Measurements from ENCODE around the gene METTL25B.

The METTL25B gene

GRCh38 chr1:156740237-156740740 is 12.0 kb downstream of the METTL25B start:
- TF ChIP-seq CTCF (IDR thresholded peaks at IDR 0.05; ENCODE audit: insufficient read depth, low read depth, low read length, missing control alignments): no peak
- H3K4me3 ChIP-seq (ENCODE audit: low read length): peak overlapping the region; percentile 86
- DNase-seq (ENCODE audit: low read depth): no peak

GRCh38 chr1:156740741-156741480 is 12.6 kb downstream of the METTL25B start, which contains the start of gene MRPL24:
MRPL24 (minus strand) TSS chr1:156741088; CDS start chr1:156738704, 2,384 bp downstream.
- H3K4me3 ChIP-seq (ENCODE audit: low read length): peak within 1 kb of the TSS; percentile 86
- DNase-seq (ENCODE audit: low read depth): peak; percentile 100
- TF ChIP-seq CTCF (IDR thresholded peaks at IDR 0.05; ENCODE audit: insufficient read depth, low read depth, low read length, missing control alignments): no peak

- H3K4me3 ChIP-seq (ENCODE audit: low read length): peak overlapping the region; percentile 34
- no peak for TF ChIP-seq CTCF (IDR thresholded peaks at IDR 0.05; ENCODE audit: insufficient read depth, low read depth, low read length, missing control alignments)
Observed at GRCh38 chr1:156741481-156741983, 13.3 kb downstream of the METTL25B start.

GRCh38 chr1:156742017-156742416 is 13.7 kb downstream of the METTL25B start:
- TF ChIP-seq CTCF (IDR thresholded peaks at IDR 0.05; ENCODE audit: insufficient read depth, low read depth, low read length, missing control alignments): no peak
- DNase-seq (ENCODE audit: low read depth): no peak
- H3K4me3 ChIP-seq (ENCODE audit: low read length): no peak overlapping the region

More at GRCh38 chr1:156741481-156741983, 13.3 kb downstream of the METTL25B start:
- DNase-seq (ENCODE audit: low read depth): peak; percentile 33

GRCh38 chr1:156742801-156743200 is 14.5 kb downstream of the METTL25B start:
- no peak overlapping the region for H3K4me3 ChIP-seq (ENCODE audit: low read length)
- TF ChIP-seq CTCF (IDR thresholded peaks at IDR 0.05; ENCODE audit: insufficient read depth, low read depth, low read length, missing control alignments): no peak
- DNase-seq (ENCODE audit: low read depth): no peak

- H3K4me3 ChIP-seq (ENCODE audit: low read length): no peak overlapping the region
Observed at GRCh38 chr1:156743367-156744302, 15.4 kb downstream of the METTL25B start.

More at GRCh38 chr1:156743367-156744302, 15.4 kb downstream of the METTL25B start:
- no peak for DNase-seq (ENCODE audit: low read depth)
- TF ChIP-seq CTCF (IDR thresholded peaks at IDR 0.05; ENCODE audit: insufficient read depth, low read depth, low read length, missing control alignments): no peak
